Kidney (tissue), 14 donors: ENCODE measurements around the gene LIN54. TPM values are rescaled to one million over a fixed set of nuclear protein-coding genes. Genes with fewer than 3 reads are reported as not detected.

Experiments
- DNase-seq, 5 donors: peaks; one replicate each; pipeline ENCODE4 v3.0.0-alpha.2; 2013 to 2020
- FAIRE-seq: peaks from 2 replicates; lab custom pipeline; 2012; peaks lifted over from hg19 to GRCh38; lab: Jason Lieb, UNC
- H3K27ac ChIP-seq, 2 donors: one replicate each; pipeline ENCODE4 v1.7.0; 2013; ENCODE audit warnings: low read depth in 2 of 2, low read length in 2 of 2, inconsistent platforms in 1 of 2
- H3K27me3 ChIP-seq: one replicate; pipeline ENCODE4 v1.7.1; 2013; ENCODE audit warnings: low read length, inconsistent platforms; ENCODE audit not compliant: control insufficient read depth, insufficient read depth
- H3K36me3 ChIP-seq, 3 donors: one replicate each; pipeline versions ENCODE4 v1.7.0 to v1.7.1; 2013; ENCODE audit warnings: low read length in 3 of 3, control low read depth in 1 of 3, inconsistent platforms in 1 of 3; ENCODE audit not compliant: insufficient read depth in 3 of 3, control insufficient read depth in 2 of 3
- H3K4me1 ChIP-seq, 3 donors: one replicate each; pipeline versions ENCODE4 v1.7.0 to v1.7.1; 2013; ENCODE audit warnings: low read length in 3 of 3, inconsistent platforms in 1 of 3, low read depth in 1 of 3; ENCODE audit not compliant: control insufficient read depth in 2 of 3, insufficient read depth in 2 of 3
- H3K4me3 ChIP-seq, 3 donors: one replicate each; pipeline versions ENCODE4 v1.7.0 to v1.8.1; 2013; ENCODE audit warnings: low read length in 3 of 3, control low read depth in 1 of 3, inconsistent platforms in 1 of 3
- H3K9ac ChIP-seq, 3 donors: one replicate each; pipeline versions ENCODE4 v1.7.0 to v1.7.1; 2013; ENCODE audit warnings: low read length in 3 of 3, control low read depth in 1 of 3, inconsistent platforms in 1 of 3
- H3K9me3 ChIP-seq, 3 donors: one replicate each; pipeline versions ENCODE4 v1.7.0 to v1.7.1; 2013; ENCODE audit warnings: low read length in 3 of 3, control low read depth in 1 of 3, inconsistent platforms in 1 of 3; ENCODE audit not compliant: control insufficient read depth in 2 of 3, insufficient read depth in 1 of 3
- CTCF ChIP-seq: IDR thresholded peaks from 3 replicates; pipeline ENCODE4 v1.5.1; 2012; ENCODE audit warnings: mild to moderate bottlenecking, moderate library complexity, borderline replicate concordance; ENCODE audit not compliant: insufficient read depth; ENCODE audit errors: extremely low read depth
- intact Hi-C: fragments of 100-400 bp; cut with DNase I; formaldehyde crosslinking; loops from one replicate; pipeline ENCODE4 v1.11.1; 2022
- polyA plus RNA-seq: library from polyadenylated mRNA; stranded (reverse); fragments of 350-450 nt; fragmentation: Illumina TruSeq; extraction: RNeasy Lipid Tissue Mini Kit (QIAGEN cat#74804); gene quantifications from one replicate; pipeline ENCODE4 v1.2.3, GENCODE V29; 2014; ENCODE audit warnings: low read depth, low replicate concordance; ENCODE audit not compliant: insufficient read depth
- total RNA-seq: library from RNA; stranded (reverse); fragmentation: NEBNext Ultra II Directional; extraction: Animal tissue kit (Norgen Biotek cat#: 25700); gene quantifications from one replicate; pipeline ENCODE4 v1.2.1, GENCODE V29; 2021
- donor health status: control.
- donor health status: control.
- donor health status: control.
- donor health status: control.
- donor health status: control.
- donor health status: DM: yes; HTN: yes; CAD: no.
- donor health status: Normal renal cell carcinoma (clear cell type).

The LIN54 gene
- total and polyA plus RNA-seq, 2 donors from 2014 or later = 2.4 to 11.9 TPM

- no peaks in the 10 kb centered on the region for H3K9me3 ChIP-seq
- H3K4me3 ChIP-seq = no peak overlapping the region
- intact Hi-C loops = no loop called here
- FAIRE-seq (no peak), DNase-seq (no peak)
- TF ChIP-seq CTCF = no peak
- H3K4me1 ChIP-seq = no peaks in the 10 kb centered on the region
- H3K9ac ChIP-seq = no peak overlapping the region
- no peak overlapping the region for H3K27ac ChIP-seq
- no peaks in the 10 kb centered on the region for H3K36me3 ChIP-seq
- H3K27me3 ChIP-seq = no peaks in the 10 kb centered on the region
These were observed 8.3 kb downstream of the LIN54 start for GRCh38 chr4:83002329-83002728.

GRCh38 chr4:82998898-82999297 lies 11.7 kb downstream of the LIN54 start:
- DNase-seq (peak in 1 of 5 donors; percentile 4), FAIRE-seq (no peak)
- Histone ChIP-seq H3K4me1 (no peaks in the 10 kb centered on the region), H3K27ac (no peak overlapping the region), H3K36me3 (no peaks in the 10 kb centered on the region), H3K9ac (no peak overlapping the region), H3K27me3 (no peaks in the 10 kb centered on the region), H3K4me3 (no peak overlapping the region), H3K9me3 (no peaks in the 10 kb centered on the region)
- no peak for TF ChIP-seq CTCF
- intact Hi-C loops = no loop called here

DNA sequence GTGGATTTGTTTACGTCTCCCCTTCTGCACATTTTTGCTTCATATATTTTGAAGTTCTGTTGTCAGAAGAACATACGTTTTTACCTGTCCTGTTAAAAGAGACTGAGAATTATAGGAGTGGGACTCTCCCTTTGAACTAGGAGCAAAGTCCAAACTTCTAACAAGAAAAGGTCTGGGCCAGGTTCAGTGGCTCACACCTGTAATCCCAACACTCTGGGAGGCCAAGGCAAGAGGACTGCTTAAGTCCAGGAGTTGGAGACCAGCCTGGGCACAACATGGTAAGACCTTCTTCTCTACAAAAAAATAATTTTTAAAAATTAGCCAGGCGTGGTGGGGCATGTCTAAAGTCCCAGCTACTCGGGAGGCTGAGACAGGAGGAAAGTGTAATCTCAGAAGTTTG lies 15.8 kb downstream of the LIN54 start:
- H3K27me3 ChIP-seq = no peaks in the 10 kb centered on the region
- no peak overlapping the region for H3K27ac ChIP-seq
- no peak overlapping the region for H3K4me3 ChIP-seq
- intact Hi-C loops = no loop called here
- peaks cover 0 to under 1% (median 0%) of the 10 kb centered on the region in 3 donors for H3K4me1 ChIP-seq
- H3K9ac ChIP-seq = no peak overlapping the region
- no peak for TF ChIP-seq CTCF
- no peak for DNase-seq
- no peaks in the 10 kb centered on the region for H3K36me3 ChIP-seq
- H3K9me3 ChIP-seq = no peaks in the 10 kb centered on the region
- FAIRE-seq = no peak
